K562 (cell line): Measurements from ENCODE around the gene C2CD2L. TPM values are rescaled to one million over a fixed set of nuclear protein-coding genes. Genes with fewer than 3 reads are reported as not detected.
A peak's percentile ranks its signal among the peaks of the same experiment; 100 is the strongest.

ENCODE experiments used
- E2F3 ChIP-seq: fragments of 250-450 bp; sonication (Bioruptor Pico); IDR thresholded peaks from 2 replicates; pipeline ENCODE4 v1.4.0; 2020; ENCODE audit warnings: mild to moderate bottlenecking
- GATA2 ChIP-seq: sonication (generic); formaldehyde crosslinking; IDR thresholded peaks from 2 replicates; pipeline ENCODE4 v1.4.0; 2020; ENCODE audit warnings: mild to moderate bottlenecking, missing genetic modification reagents
- LARP7 ChIP-seq: fragments of 450-650 bp; IDR thresholded peaks from 2 replicates; pipeline ENCODE4 v1.6.1; 2016
- NCOA2 ChIP-seq, 2 experiments: fragments of 450-650 bp; IDR thresholded peaks; 2 replicates each; pipeline ENCODE4 v1.6.1; 2018; ENCODE audit warnings: mild to moderate bottlenecking in 2 of 2, moderate library complexity in 1 of 2; ENCODE audit not compliant: partially characterized antibody in 2 of 2
- RFX7 ChIP-seq: fragments of 250-450 bp; sonication (Bioruptor Pico); IDR thresholded peaks from 2 replicates; pipeline ENCODE4 v1.5.1; 2021; ENCODE audit warnings: mild to moderate bottlenecking
- STAG1 ChIP-seq: sonication (generic); formaldehyde crosslinking; IDR thresholded peaks from 2 replicates; pipeline ENCODE4 v1.5.0; 2020; ENCODE audit warnings: missing genetic modification reagents, borderline replicate concordance
- ZNF668 ChIP-seq: fragments of 250-450 bp; sonication (Bioruptor Pico); IDR thresholded peaks from 2 replicates; pipeline ENCODE4 v1.8.0; 2022; ENCODE audit warnings: mild to moderate bottlenecking, inconsistent platforms
- polyA plus RNA-seq, 8 experiments: library from polyadenylated mRNA; depleted of rRNA in 4 of 8; stranded (reverse) in 5 of 8; unstranded in 3 of 8; fragments of >200 nt; fragmentation: Nextera tagmentation in 2 of 8; fragmentation: Illumina TruSeq in 1 of 8; extraction: Ambion mirVana in 2 of 8; extraction: Trizol in 1 of 8; gene quantifications; 2 replicates each; pipeline versions ENCODE4 v1.2.1 to v1.2.3, GENCODE V29; 2011 to 2014; ENCODE audit warnings: inconsistent platforms in 1 of 8, missing spikeins in 1 of 8
- total RNA-seq, 7 experiments: library from RNA; depleted of rRNA in 6 of 7; stranded (reverse); fragments of >200 nt in 6 of 7; fragmentation: Illumina TruSeq in 2 of 7; extraction: Trizol in 2 of 7; gene quantifications; 2 replicates each; pipeline versions ENCODE4 v1.2.1 to v1.2.3, GENCODE V29; 2011 to 2021; ENCODE audit warnings: low replicate concordance in 1 of 7
- TF ChIP-seq, protein P1 (sequence below): fragments of 450-650 bp; formaldehyde crosslinking; IDR thresholded peaks from 2 replicates; pipeline ENCODE4 v1.4.0; 2020; ENCODE audit warnings: mild to moderate bottlenecking
- TF ChIP-seq, protein P2 (sequence below): sonication (generic); formaldehyde crosslinking; IDR thresholded peaks from 2 replicates; pipeline ENCODE4 v1.8.0; 2022; ENCODE audit warnings: missing genetic modification reagents, mild to moderate bottlenecking, moderate library complexity, borderline replicate concordance
- TF ChIP-seq, protein P3 (sequence below): fragments of 450-650 bp; IDR thresholded peaks from 2 replicates; pipeline ENCODE4 v1.6.1; 2016; ENCODE audit warnings: mild to moderate bottlenecking, moderate library complexity
- TF ChIP-seq, protein P4 (sequence below): fragments of 450-650 bp; IDR thresholded peaks from one replicate; pipeline ENCODE4 v1.6.1; 2018; ENCODE audit warnings: mild to moderate bottlenecking, moderate library complexity; ENCODE audit not compliant: partially characterized antibody

Gene C2CD2L
- total and polyA plus RNA-seq, 9 of the 15 experiments (the other 6 are each of a cell fraction or from before 2014, with no cell fraction given) = 0.66 to 41.2 (median 14.8) TPM

DNA sequence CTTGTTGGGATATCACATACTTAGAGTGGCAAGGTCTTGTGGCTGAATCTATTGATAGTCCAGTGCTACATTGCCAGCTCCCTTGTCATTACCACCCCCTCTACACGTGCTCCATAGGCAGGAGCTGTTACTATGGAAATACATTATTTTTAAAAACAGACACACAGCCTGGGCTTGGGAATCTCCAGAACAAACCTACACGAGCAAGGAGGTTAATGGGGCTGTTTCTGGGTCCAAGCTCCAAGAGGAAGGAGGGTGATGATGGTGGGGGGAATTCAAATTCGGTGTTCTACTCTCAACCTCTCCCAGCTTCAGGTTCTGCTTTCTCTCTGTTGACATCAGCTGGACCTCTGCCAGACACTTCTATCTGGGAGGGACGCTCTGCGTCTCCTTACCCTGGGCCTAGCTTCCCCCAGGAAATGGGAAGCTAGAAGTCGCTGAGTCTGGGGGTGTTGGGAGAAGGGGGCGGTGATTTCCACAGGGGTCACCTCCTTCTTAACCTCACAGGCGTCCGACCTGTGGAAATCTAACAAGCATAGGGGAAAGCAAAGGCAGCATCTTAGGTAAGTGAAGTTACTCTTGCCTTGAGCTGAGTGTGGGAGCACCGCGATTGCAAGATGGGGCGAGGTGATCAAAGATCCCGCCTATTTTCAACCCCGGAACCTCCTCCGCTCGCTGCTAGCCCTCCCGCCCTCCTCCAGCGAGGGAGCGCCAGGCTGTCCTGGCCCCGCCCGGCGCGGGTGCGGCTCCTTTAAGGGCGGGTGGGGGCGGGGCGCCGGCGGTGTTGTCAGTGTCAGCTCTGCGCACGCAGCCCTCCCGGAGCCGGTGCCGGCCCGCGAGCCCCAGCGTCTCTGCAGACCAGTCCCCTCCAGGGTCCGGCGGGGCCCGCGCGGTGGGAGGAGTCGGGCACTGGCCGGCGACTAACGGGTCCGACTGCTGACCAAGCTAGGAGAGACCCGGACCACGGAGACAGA lies at the start of gene C2CD2L (continued):
- TF ChIP-seq, protein P1, sequence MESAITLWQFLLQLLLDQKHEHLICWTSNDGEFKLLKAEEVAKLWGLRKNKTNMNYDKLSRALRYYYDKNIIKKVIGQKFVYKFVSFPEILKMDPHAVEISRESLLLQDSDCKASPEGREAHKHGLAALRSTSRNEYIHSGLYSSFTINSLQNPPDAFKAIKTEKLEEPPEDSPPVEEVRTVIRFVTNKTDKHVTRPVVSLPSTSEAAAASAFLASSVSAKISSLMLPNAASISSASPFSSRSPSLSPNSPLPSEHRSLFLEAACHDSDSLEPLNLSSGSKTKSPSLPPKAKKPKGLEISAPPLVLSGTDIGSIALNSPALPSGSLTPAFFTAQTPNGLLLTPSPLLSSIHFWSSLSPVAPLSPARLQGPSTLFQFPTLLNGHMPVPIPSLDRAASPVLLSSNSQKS (CRISPR knock-in tag) = no peak
- TF ChIP-seq, protein P2, sequence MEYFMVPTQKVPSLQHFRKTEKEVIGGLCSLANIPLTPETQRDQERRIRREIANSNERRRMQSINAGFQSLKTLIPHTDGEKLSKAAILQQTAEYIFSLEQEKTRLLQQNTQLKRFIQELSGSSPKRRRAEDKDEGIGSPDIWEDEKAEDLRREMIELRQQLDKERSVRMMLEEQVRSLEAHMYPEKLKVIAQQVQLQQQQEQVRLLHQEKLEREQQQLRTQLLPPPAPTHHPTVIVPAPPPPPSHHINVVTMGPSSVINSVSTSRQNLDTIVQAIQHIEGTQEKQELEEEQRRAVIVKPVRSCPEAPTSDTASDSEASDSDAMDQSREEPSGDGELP (CRISPR knock-in tag) = peak; percentile 72
- no peak for TF ChIP-seq GATA2 (CRISPR knock-in tag)
- no peak for TF ChIP-seq LARP7
- no peak for TF ChIP-seq ZNF668 (CRISPR knock-in tag)
- TF ChIP-seq NCOA2 (IDR thresholded peaks at IDR 0.05; ENCODE audit: partially characterized antibody in 2 of 2) = no peak
- TF ChIP-seq, protein P3, sequence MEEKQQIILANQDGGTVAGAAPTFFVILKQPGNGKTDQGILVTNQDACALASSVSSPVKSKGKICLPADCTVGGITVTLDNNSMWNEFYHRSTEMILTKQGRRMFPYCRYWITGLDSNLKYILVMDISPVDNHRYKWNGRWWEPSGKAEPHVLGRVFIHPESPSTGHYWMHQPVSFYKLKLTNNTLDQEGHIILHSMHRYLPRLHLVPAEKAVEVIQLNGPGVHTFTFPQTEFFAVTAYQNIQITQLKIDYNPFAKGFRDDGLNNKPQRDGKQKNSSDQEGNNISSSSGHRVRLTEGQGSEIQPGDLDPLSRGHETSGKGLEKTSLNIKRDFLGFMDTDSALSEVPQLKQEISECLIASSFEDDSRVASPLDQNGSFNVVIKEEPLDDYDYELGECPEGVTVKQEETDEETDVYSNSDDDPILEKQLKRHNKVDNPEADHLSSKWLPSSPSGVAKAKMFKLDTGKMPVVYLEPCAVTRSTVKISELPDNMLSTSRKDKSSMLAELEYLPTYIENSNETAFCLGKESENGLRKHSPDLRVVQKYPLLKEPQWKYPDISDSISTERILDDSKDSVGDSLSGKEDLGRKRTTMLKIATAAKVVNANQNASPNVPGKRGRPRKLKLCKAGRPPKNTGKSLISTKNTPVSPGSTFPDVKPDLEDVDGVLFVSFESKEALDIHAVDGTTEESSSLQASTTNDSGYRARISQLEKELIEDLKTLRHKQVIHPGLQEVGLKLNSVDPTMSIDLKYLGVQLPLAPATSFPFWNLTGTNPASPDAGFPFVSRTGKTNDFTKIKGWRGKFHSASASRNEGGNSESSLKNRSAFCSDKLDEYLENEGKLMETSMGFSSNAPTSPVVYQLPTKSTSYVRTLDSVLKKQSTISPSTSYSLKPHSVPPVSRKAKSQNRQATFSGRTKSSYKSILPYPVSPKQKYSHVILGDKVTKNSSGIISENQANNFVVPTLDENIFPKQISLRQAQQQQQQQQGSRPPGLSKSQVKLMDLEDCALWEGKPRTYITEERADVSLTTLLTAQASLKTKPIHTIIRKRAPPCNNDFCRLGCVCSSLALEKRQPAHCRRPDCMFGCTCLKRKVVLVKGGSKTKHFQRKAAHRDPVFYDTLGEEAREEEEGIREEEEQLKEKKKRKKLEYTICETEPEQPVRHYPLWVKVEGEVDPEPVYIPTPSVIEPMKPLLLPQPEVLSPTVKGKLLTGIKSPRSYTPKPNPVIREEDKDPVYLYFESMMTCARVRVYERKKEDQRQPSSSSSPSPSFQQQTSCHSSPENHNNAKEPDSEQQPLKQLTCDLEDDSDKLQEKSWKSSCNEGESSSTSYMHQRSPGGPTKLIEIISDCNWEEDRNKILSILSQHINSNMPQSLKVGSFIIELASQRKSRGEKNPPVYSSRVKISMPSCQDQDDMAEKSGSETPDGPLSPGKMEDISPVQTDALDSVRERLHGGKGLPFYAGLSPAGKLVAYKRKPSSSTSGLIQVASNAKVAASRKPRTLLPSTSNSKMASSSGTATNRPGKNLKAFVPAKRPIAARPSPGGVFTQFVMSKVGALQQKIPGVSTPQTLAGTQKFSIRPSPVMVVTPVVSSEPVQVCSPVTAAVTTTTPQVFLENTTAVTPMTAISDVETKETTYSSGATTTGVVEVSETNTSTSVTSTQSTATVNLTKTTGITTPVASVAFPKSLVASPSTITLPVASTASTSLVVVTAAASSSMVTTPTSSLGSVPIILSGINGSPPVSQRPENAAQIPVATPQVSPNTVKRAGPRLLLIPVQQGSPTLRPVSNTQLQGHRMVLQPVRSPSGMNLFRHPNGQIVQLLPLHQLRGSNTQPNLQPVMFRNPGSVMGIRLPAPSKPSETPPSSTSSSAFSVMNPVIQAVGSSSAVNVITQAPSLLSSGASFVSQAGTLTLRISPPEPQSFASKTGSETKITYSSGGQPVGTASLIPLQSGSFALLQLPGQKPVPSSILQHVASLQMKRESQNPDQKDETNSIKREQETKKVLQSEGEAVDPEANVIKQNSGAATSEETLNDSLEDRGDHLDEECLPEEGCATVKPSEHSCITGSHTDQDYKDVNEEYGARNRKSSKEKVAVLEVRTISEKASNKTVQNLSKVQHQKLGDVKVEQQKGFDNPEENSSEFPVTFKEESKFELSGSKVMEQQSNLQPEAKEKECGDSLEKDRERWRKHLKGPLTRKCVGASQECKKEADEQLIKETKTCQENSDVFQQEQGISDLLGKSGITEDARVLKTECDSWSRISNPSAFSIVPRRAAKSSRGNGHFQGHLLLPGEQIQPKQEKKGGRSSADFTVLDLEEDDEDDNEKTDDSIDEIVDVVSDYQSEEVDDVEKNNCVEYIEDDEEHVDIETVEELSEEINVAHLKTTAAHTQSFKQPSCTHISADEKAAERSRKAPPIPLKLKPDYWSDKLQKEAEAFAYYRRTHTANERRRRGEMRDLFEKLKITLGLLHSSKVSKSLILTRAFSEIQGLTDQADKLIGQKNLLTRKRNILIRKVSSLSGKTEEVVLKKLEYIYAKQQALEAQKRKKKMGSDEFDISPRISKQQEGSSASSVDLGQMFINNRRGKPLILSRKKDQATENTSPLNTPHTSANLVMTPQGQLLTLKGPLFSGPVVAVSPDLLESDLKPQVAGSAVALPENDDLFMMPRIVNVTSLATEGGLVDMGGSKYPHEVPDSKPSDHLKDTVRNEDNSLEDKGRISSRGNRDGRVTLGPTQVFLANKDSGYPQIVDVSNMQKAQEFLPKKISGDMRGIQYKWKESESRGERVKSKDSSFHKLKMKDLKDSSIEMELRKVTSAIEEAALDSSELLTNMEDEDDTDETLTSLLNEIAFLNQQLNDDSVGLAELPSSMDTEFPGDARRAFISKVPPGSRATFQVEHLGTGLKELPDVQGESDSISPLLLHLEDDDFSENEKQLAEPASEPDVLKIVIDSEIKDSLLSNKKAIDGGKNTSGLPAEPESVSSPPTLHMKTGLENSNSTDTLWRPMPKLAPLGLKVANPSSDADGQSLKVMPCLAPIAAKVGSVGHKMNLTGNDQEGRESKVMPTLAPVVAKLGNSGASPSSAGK = peak; percentile 87
- peak; percentile 58; the same call in 1 of the 2 replicates for TF ChIP-seq E2F3 (CRISPR knock-in tag)
- no peak for TF ChIP-seq STAG1
- TF ChIP-seq, protein P4, sequence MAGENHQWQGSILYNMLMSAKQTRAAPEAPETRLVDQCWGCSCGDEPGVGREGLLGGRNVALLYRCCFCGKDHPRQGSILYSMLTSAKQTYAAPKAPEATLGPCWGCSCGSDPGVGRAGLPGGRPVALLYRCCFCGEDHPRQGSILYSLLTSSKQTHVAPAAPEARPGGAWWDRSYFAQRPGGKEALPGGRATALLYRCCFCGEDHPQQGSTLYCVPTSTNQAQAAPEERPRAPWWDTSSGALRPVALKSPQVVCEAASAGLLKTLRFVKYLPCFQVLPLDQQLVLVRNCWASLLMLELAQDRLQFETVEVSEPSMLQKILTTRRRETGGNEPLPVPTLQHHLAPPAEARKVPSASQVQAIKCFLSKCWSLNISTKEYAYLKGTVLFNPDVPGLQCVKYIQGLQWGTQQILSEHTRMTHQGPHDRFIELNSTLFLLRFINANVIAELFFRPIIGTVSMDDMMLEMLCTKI = no peak
- no peak for TF ChIP-seq RFX7 (CRISPR knock-in tag)
